GM21381 (cell line): ENCODE measurements around the gene SVEP1.
"Not testable (repeated sequence)": the region's sequence is repeated elsewhere in the genome, so short reads cannot be mapped to it uniquely, and the experiment has no call there.

Source experiments
- ATAC-seq: cut with Tn5 transposase; IDR thresholded peaks from one replicate; pipeline ENCODE4 v1.9.1; 2021; ENCODE audit warnings: mild to moderate bottlenecking, moderate library complexity; ENCODE audit not compliant: unreplicated experiment

SVEP1 gene

GRCh38 chr9:110579862-110580219 is 300 bp upstream of the SVEP1 start:
- no peak for ATAC-seq

- no peak for ATAC-seq
Measured at GRCh38 chr9:110578575-110579033, 937 bp downstream of the SVEP1 start.

- ATAC-seq, result no peak
Measured at GRCh38 chr9:110575945-110576344, 3.6 kb downstream of the SVEP1 start.

- ATAC-seq, result no peak
Measured at GRCh38 chr9:110575169-110575568, 4.4 kb downstream of the SVEP1 start.

GRCh38 chr9:110573305-110573704 is 6.2 kb downstream of the SVEP1 start:
- ATAC-seq, result no peak

- ATAC-seq, result no peak
Measured at GRCh38 chr9:110571801-110572483, 7.6 kb downstream of the SVEP1 start.

GRCh38 chr9:110566156-110566555 is 13.4 kb downstream of the SVEP1 start:
- no peak for ATAC-seq

- no peak for ATAC-seq
Measured at GRCh38 chr9:110561826-110562225, 17.7 kb downstream of the SVEP1 start.

GRCh38 chr9:110559869-110560268 is 19.7 kb downstream of the SVEP1 start:
- ATAC-seq, result no peak

- no peak for ATAC-seq
Measured at GRCh38 chr9:110555551-110556331, 23.8 kb downstream of the SVEP1 start.

GRCh38 chr9:110546411-110546871 is 33.1 kb downstream of the SVEP1 start:
- no peak for ATAC-seq

GRCh38 chr9:110545705-110546104 is 33.8 kb downstream of the SVEP1 start:
- no peak for ATAC-seq

GRCh38 chr9:110543631-110544051 is 35.9 kb downstream of the SVEP1 start:
- no peak for ATAC-seq

- ATAC-seq, result no peak
Measured at GRCh38 chr9:110541950-110542349, 37.6 kb downstream of the SVEP1 start.

GRCh38 chr9:110538647-110539041 is 40.9 kb downstream of the SVEP1 start:
- ATAC-seq, result no peak

- no peak for ATAC-seq
Measured at GRCh38 chr9:110537841-110538646, 41.5 kb downstream of the SVEP1 start.

- ATAC-seq, result no peak
Measured at GRCh38 chr9:110536822-110537221, 42.7 kb downstream of the SVEP1 start.

GRCh38 chr9:110534162-110534561 is 45.4 kb downstream of the SVEP1 start:
- ATAC-seq, result not testable (repeated sequence)

GRCh38 chr9:110532908-110533665 is 46.5 kb downstream of the SVEP1 start:
- ATAC-seq, result no peak

- no peak for ATAC-seq
Measured at GRCh38 chr9:110531776-110532175, 47.8 kb downstream of the SVEP1 start.

- ATAC-seq, result not testable (repeated sequence)
Measured at GRCh38 chr9:110531241-110531640, 48.3 kb downstream of the SVEP1 start.
